Measurements from ENCODE around the gene SLC16A8.

Gene SLC16A8

DNA sequence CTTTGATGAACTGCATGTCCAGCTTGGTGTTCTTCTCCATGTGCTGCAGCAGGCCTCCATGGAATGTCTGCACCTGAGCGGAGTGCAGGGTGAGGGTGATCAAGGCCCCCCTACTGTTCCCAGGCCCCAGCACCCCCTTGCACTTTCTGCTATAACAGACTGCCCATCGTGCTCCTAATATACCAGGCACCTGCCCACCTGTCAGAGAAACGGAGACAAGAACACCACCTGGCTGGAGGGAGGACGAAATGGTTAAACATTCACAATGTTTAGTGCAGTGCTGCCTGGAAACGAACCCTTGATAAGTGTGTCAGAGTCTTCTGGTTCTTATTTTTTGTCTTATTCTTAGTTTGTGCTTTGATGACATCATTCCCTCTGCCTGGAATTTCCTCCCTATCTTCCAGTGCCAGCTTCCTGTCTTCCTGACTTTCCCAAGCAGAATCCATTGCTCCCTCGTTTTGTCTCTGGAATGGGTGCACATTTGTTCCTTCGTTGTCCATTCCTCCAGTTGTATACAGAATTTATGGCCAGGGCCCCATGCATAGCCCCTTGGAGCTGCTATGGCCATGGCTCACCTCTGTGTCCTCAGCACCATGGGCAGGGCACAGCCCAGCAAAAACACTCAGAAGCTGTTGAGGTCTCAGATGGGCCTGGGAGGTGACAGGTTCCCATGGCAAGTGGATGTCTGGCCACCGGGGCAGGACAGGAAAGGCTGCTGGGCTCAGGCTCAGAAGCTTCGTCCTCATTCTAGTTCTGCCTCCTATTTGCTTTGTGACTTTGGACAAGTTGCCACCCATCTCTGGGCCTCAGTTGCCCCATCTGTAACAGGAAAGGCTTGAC lies 14.6 kb upstream of the SLC16A8 start:
- no peaks in the 10 kb centered on the region for H3K4me1 ChIP-seq (ENCODE audit: insufficient read depth, low read length, severe bottlenecking)
- no peaks in the 10 kb centered on the region for H4K20me1 ChIP-seq (ENCODE audit: insufficient read depth, low read length)
- no peaks in the 10 kb centered on the region for H3F3A ChIP-seq (ENCODE audit: insufficient read depth, low read length)
- TF ChIP-seq, protein P1, sequence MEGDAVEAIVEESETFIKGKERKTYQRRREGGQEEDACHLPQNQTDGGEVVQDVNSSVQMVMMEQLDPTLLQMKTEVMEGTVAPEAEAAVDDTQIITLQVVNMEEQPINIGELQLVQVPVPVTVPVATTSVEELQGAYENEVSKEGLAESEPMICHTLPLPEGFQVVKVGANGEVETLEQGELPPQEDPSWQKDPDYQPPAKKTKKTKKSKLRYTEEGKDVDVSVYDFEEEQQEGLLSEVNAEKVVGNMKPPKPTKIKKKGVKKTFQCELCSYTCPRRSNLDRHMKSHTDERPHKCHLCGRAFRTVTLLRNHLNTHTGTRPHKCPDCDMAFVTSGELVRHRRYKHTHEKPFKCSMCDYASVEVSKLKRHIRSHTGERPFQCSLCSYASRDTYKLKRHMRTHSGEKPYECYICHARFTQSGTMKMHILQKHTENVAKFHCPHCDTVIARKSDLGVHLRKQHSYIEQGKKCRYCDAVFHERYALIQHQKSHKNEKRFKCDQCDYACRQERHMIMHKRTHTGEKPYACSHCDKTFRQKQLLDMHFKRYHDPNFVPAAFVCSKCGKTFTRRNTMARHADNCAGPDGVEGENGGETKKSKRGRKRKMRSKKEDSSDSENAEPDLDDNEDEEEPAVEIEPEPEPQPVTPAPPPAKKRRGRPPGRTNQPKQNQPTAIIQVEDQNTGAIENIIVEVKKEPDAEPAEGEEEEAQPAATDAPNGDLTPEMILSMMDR (IDR thresholded peaks at IDR 0.05; ENCODE audit: low read length) = no peak
- TF ChIP-seq EZH2 (IDR thresholded peaks at IDR 0.05; ENCODE audit: borderline replicate concordance, low read length) = no peak
- H3K4me2 ChIP-seq (ENCODE audit: low read length) = no peak overlapping the region
- no peak overlapping the region for H2AFZ ChIP-seq (ENCODE audit: low read length)
- no peak overlapping the region for H3K27ac ChIP-seq (ENCODE audit: low read depth, low read length, poor library complexity, severe bottlenecking)
- no peak overlapping the region for H3K9ac ChIP-seq (ENCODE audit: low read length)
- no peaks in the 10 kb centered on the region for H3K9me2 ChIP-seq (ENCODE audit: low read depth, low read length)
- no peaks in the 10 kb centered on the region for H3K27me3 ChIP-seq (ENCODE audit: insufficient read depth, low read length)
- H3K9me3 ChIP-seq (ENCODE audit: low read length) = no peaks in the 10 kb centered on the region
- H3K36me3 ChIP-seq (ENCODE audit: insufficient read depth, low read length) = no peaks in the 10 kb centered on the region
- H3K79me2 ChIP-seq (ENCODE audit: insufficient read depth, low read length) = no peaks in the 10 kb centered on the region
- H3K4me3 ChIP-seq (ENCODE audit: low read depth, low read length, poor library complexity, severe bottlenecking) = no peak overlapping the region

DNA sequence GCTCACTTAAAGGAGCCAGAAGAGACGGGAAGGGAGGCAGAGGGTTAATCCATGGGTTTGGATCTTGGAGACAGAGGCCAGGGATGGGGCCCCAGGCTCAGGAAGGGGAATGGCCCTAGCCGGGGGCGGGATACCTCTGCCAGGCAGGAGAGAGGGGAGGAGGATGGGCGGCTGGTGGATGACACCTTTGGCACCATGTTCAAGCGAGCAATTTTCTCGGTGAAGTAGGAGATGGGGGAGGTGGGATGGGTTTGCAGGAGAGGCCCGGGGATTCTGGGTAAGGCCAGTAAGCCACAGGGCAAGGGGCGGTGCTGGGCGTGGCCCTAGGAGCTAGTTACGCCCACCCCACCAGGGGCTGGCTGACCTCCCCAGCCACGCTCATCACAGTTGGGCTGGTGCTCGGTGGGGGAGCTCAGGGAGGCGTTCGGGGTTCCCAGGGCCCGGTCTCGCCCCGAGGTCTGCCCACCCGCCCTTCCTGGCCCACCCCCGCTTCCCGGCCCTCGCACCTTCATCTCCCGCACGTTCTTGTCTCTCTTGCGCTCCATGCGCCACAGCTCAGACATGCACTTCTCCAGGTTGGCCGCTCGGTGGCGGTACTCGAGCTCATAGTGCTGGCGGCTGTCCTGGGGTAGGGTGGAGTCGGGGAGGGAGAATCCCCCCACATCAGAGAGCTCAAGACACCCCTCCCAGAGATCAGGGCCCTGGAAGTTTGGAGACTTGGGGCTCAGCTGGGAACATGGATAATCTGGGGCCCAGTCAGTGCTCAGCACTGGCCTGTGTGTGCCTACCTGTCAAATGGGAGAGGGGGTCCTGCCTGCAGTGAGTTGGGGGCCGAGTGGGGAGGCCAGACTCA lies 13.8 kb upstream of the SLC16A8 start:
- Histone ChIP-seq H2AFZ (ENCODE audit: low read length) (no peak overlapping the region), H3K9me3 (ENCODE audit: low read length) (no peaks in the 10 kb centered on the region), H3K27me3 (ENCODE audit: insufficient read depth, low read length) (no peaks in the 10 kb centered on the region), H3F3A (ENCODE audit: insufficient read depth, low read length) (no peaks in the 10 kb centered on the region), H3K4me3 (ENCODE audit: low read depth, low read length, poor library complexity, severe bottlenecking) (no peak overlapping the region), H3K36me3 (ENCODE audit: insufficient read depth, low read length) (no peaks in the 10 kb centered on the region), H3K9me2 (ENCODE audit: low read depth, low read length) (no peaks in the 10 kb centered on the region), H3K79me2 (ENCODE audit: insufficient read depth, low read length) (no peaks in the 10 kb centered on the region), H3K27ac (ENCODE audit: low read depth, low read length, poor library complexity, severe bottlenecking) (no peak overlapping the region), H4K20me1 (ENCODE audit: insufficient read depth, low read length) (no peaks in the 10 kb centered on the region), H3K9ac (ENCODE audit: low read length) (no peak overlapping the region), H3K4me1 (ENCODE audit: insufficient read depth, low read length, severe bottlenecking) (no peaks in the 10 kb centered on the region), H3K4me2 (ENCODE audit: low read length) (no peak overlapping the region)
- no peak for TF ChIP-seq EZH2 (IDR thresholded peaks at IDR 0.05; ENCODE audit: borderline replicate concordance, low read length)
- TF ChIP-seq, protein P1 (IDR thresholded peaks at IDR 0.05; ENCODE audit: low read length) = peak; percentile 41

DNA sequence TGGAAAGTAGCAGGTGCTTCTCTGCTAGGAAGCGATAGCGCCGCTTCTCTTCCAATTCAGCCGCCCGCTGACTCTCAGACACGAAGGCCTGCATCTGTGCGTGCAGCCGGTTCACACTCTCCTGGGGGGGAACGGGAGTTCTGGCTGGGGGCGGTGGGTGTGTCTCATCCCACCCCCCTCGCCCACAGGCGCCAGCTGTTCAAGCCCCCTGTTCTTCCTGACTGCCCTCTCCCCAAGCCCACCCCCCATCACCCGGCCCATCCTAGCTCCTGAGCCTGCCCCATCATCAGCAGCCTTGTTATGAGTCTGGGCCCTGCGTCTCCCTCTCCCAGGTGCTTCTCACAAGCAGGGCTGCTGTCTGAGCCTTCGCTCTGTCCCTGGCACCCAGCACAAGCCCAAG lies 13.1 kb upstream of the SLC16A8 start:
- Histone ChIP-seq H3K4me3 (ENCODE audit: low read depth, low read length, poor library complexity, severe bottlenecking) (no peak overlapping the region), H3K9me2 (ENCODE audit: low read depth, low read length) (no peaks in the 10 kb centered on the region), H3K4me1 (ENCODE audit: insufficient read depth, low read length, severe bottlenecking) (no peaks in the 10 kb centered on the region), H3K27me3 (ENCODE audit: insufficient read depth, low read length) (no peaks in the 10 kb centered on the region), H3K9me3 (ENCODE audit: low read length) (no peaks in the 10 kb centered on the region), H3K9ac (ENCODE audit: low read length) (no peak overlapping the region), H2AFZ (ENCODE audit: low read length) (no peak overlapping the region), H3K27ac (ENCODE audit: low read depth, low read length, poor library complexity, severe bottlenecking) (no peak overlapping the region), H3F3A (ENCODE audit: insufficient read depth, low read length) (no peaks in the 10 kb centered on the region), H4K20me1 (ENCODE audit: insufficient read depth, low read length) (no peaks in the 10 kb centered on the region), H3K36me3 (ENCODE audit: insufficient read depth, low read length) (no peaks in the 10 kb centered on the region), H3K79me2 (ENCODE audit: insufficient read depth, low read length) (no peaks in the 10 kb centered on the region), H3K4me2 (ENCODE audit: low read length) (no peak overlapping the region)
- TF ChIP-seq EZH2 (IDR thresholded peaks at IDR 0.05; ENCODE audit: borderline replicate concordance, low read length) = no peak
- TF ChIP-seq, protein P1 (IDR thresholded peaks at IDR 0.05; ENCODE audit: low read length) = no peak

All from OCI-LY1 (cell line).